Upper lobe of left lung (tissue), 6 donors: ENCODE measurements around the gene EPS15. TPM values are rescaled to one million over a fixed set of nuclear protein-coding genes. Genes with fewer than 3 reads are reported as not detected.

Experiments used
- ATAC-seq, 2 donors: fragments of 200-7000 bp; cut with Tn5 transposase; one replicate each; pipeline ENCODE4 v1.9.1; 2022; ENCODE audit warnings: mild to moderate bottlenecking in 2 of 2, moderate library complexity in 2 of 2; ENCODE audit not compliant: low FRiP score in 2 of 2
- DNase-seq, 2 donors: peaks; one replicate each; pipeline ENCODE4 v3.0.0-alpha.2; 2019 to 2020
- H3K27ac ChIP-seq, 4 donors: fragments of 200-600 bp; sonication (generic); one replicate each; pipeline ENCODE4 v1.5.1; 2016 to 2019
- H3K27me3 ChIP-seq, 4 donors: fragments of 200-600 bp; sonication (generic); one replicate each; pipeline ENCODE4 v1.5.1; 2017 to 2019
- H3K36me3 ChIP-seq, 4 donors: fragments of 200-600 bp; sonication (generic); one replicate each; pipeline ENCODE4 v1.5.1; 2016 to 2019
- H3K4me1 ChIP-seq, 4 donors: fragments of 200-600 bp; sonication (generic); one replicate each; pipeline ENCODE4 v1.5.1; 2018 to 2019
- H3K4me3 ChIP-seq, 4 donors: fragments of 200-600 bp; sonication (generic); one replicate each; pipeline ENCODE4 v1.5.1; 2017 to 2019; ENCODE audit warnings: mild to moderate bottlenecking in 2 of 4, moderate library complexity in 1 of 4
- H3K9me3 ChIP-seq, 4 donors: fragments of 200-600 bp; sonication (generic); one replicate each; pipeline ENCODE4 v1.5.1; 2018 to 2019
- EP300 ChIP-seq, 4 donors: sonication (generic); formaldehyde crosslinking; IDR thresholded peaks; one replicate each; pipeline ENCODE4 v1.5.1; 2017; ENCODE audit warnings: antibody characterized with exemption in 4 of 4, control low read depth in 2 of 4
- POLR2A ChIP-seq, 4 donors: fragments of 450-650 bp; IDR thresholded peaks; one replicate each; pipeline ENCODE4 v1.5.1; 2016 to 2017; ENCODE audit warnings: antibody characterized with exemption in 4 of 4, mild to moderate bottlenecking in 2 of 4
- POLR2AphosphoS5 ChIP-seq, 2 donors: sonication (generic); formaldehyde crosslinking; IDR thresholded peaks; one replicate each; pipeline ENCODE4 v1.5.1; 2017; ENCODE audit warnings: antibody characterized with exemption in 2 of 2
- WGBS, 2 donors: methylation state at CpG; one replicate each; pipeline ENCODE4 v1.1.5; 2017 to 2018; 5-methylcytosine and 5-hydroxymethylcytosine counted together
- total RNA-seq, 6 donors: library from RNA; depleted of rRNA in 4 of 6; stranded (reverse); fragments of >200 nt in 4 of 6; gene quantifications; one replicate each; pipeline versions ENCODE4 v1.1.0 to v1.2.1, GENCODE V29; 2016 to 2021
- TF ChIP-seq, protein P1 (sequence below), 6 experiments: fragments of 450-650 bp in 4 of 6; fragments of 200-600 bp in 2 of 6; sonication (generic) in 2 of 6; IDR thresholded peaks; one replicate each; pipeline ENCODE4 v1.5.1; 2016 to 2019; ENCODE audit warnings: antibody characterized with exemption in 6 of 6
- donor health status: DM: no; HTN: no; CAD: no; lungs with moderate emphysema.
- donor health status: DM: no; HTN: yes; CAD: no; lungs with severe emphysema.

Gene EPS15
- 100 to 1,000 TPM in 1 of 6 donors, 10 to 100 TPM in 5; 50.4 to 181 (median 73.3) TPM for total RNA-seq

DNA sequence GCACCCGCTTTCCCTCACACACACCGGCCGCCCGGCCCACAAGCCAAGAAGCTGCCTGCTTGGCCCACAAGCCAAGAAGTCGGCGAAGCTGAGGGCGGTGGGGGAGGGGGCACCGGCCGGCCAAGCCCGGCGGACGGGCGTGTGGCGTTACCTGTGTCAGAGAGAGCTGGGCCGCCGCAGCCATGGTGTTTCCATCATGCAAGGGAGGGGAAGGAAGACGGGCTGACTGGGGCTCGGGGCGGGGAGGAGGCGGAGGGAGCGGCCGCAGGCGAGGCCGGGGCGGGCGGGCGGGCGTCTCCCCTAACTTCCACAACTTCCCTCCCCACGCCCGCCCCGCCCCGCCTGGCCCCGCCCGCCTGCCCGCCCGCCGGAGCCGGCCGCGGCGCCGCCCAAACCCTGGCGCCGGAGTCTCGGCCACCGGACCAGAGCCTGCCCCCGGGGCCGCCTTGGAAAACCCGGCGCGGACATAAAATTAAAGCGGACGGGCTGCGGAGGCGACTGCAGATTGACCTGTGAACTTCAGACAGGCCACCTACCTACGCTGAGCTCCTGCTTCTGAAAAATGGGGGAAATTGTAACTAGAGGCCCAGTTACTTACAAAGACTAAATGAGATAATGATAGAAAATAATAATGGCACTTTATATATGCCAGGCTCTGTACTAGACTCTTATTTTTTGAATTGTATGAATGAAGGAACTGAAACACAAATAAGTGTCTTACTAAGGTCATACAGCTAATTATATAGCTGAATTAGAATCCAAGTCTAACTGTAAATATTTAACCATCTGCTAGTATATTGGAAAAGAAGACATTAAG is at the start of gene EPS15:
Gene EPS15, minus strand, starts transcription at position 219 of the 817 bp plus-strand sequence. Its CDS starts 35 bp downstream, at position 184.
- Histone ChIP-seq H3K27ac (peak within 1 kb of the TSS; percentile 91 to 98 (median 94)), H3K4me1 (peaks cover 26 to 41% (median 31%) of the 10 kb centered on the region in 4 donors), H3K27me3 (no peaks in the 10 kb centered on the region), H3K9me3 (no peaks in the 10 kb centered on the region), H3K4me3 (peak within 1 kb of the TSS; percentile 87 to 98 (median 88)), H3K36me3 (no peaks in the 10 kb centered on the region)
- DNase-seq (peak; percentile 90 to 97), ATAC-seq (peak; percentile 89 to 91)
- WGBS, 2 donors: 1 to 3% methylated on average over 22 to 54 of the region's 56 CpGs
- TF ChIP-seq POLR2AphosphoS5 (IDR thresholded peaks at IDR 0.05) (peak in 1 of 2 donors; percentile 82), EP300 (IDR thresholded peaks at IDR 0.05) (no peak), POLR2A (IDR thresholded peaks at IDR 0.05) (peak in 1 of 4 donors; percentile 87)
- TF ChIP-seq, protein P1, sequence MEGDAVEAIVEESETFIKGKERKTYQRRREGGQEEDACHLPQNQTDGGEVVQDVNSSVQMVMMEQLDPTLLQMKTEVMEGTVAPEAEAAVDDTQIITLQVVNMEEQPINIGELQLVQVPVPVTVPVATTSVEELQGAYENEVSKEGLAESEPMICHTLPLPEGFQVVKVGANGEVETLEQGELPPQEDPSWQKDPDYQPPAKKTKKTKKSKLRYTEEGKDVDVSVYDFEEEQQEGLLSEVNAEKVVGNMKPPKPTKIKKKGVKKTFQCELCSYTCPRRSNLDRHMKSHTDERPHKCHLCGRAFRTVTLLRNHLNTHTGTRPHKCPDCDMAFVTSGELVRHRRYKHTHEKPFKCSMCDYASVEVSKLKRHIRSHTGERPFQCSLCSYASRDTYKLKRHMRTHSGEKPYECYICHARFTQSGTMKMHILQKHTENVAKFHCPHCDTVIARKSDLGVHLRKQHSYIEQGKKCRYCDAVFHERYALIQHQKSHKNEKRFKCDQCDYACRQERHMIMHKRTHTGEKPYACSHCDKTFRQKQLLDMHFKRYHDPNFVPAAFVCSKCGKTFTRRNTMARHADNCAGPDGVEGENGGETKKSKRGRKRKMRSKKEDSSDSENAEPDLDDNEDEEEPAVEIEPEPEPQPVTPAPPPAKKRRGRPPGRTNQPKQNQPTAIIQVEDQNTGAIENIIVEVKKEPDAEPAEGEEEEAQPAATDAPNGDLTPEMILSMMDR (IDR thresholded peaks at IDR 0.05): peak in 1 of 6 experiments; percentile 17

DNA sequence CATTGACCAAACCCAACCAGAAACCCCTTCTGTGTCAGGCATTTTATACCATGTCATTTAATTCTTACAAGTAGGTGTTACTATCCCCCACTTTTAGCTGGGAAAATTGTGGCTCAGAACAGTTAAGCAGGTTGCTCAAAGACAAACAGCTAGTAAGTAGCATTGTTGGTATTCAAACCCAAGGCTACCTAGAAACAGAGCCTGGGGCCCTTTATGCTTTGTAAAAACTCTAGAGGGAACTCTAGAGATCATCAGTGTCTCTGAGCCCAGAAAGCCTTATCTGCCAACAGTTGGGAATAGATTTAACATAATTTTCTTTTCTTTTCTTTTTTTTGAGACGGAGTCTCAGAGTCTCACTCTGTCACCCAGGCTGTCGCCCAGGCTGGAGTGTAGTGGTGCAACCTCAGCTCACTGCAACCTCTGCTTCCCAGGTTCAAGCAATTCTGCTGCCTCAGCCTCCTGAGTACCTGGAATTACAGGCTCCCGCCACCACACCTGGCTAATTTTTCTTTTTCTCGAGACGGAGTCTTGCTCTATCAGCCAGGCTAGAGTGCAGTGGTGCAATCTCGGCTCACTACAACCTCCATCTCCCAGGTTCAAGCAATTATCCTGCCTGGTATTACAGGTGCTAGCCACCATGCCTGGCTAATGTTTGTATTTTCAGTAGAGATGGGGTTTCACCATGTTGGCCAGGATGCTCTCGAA is 49.3 kb upstream of the EPS15 start:
- ATAC-seq (no peak), DNase-seq (no peak)
- H3K4me3 ChIP-seq: no peak overlapping the region
- H3K9me3 ChIP-seq: no peaks in the 10 kb centered on the region
- 90 to 92% methylated on average over 7 of the region's 7 CpGs for WGBS, 2 donors
- H3K27me3 ChIP-seq: no peaks in the 10 kb centered on the region
- peaks cover 24 to 27% (median 25%) of the 10 kb centered on the region in 4 donors for H3K4me1 ChIP-seq
- TF ChIP-seq, protein P1 (IDR thresholded peaks at IDR 0.05): no peak
- no peak for TF ChIP-seq EP300 (IDR thresholded peaks at IDR 0.05)
- TF ChIP-seq POLR2A (IDR thresholded peaks at IDR 0.05): no peak
- TF ChIP-seq POLR2AphosphoS5 (IDR thresholded peaks at IDR 0.05): no peak
- no peaks in the 10 kb centered on the region for H3K36me3 ChIP-seq
- H3K27ac ChIP-seq: peak overlapping the region in 2 of 4 donors; percentile 44 to 75

DNA sequence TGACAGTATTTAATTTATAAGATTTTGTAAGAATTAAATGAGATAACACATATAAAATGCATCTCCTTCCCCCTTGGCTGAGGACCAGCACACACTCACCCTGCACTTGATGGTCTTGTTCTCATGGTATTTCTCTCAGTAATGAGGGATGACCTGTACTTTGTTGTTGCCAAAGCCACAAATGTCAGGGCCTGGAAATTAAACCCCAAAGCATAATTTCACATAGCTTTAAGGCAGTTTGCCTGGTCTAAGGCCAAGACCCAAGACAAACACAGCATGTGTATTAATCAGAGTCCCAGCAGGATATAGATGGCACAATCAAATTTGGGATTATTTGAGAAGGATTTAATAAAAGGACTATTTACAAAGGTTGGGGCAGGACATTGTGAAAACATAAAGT is 48.6 kb upstream of the EPS15 start:
- Histone ChIP-seq H3K27me3 (no peaks in the 10 kb centered on the region), H3K9me3 (no peaks in the 10 kb centered on the region), H3K4me1 (peaks cover 24 to 27% (median 25%) of the 10 kb centered on the region in 4 donors), H3K27ac (no peak overlapping the region), H3K36me3 (no peaks in the 10 kb centered on the region), H3K4me3 (no peak overlapping the region)
- ATAC-seq (no peak), DNase-seq (no peak)
- no peak for TF ChIP-seq POLR2AphosphoS5 (IDR thresholded peaks at IDR 0.05)
- no peak for TF ChIP-seq POLR2A (IDR thresholded peaks at IDR 0.05)
- TF ChIP-seq, protein P1 (IDR thresholded peaks at IDR 0.05): no peak

DNA sequence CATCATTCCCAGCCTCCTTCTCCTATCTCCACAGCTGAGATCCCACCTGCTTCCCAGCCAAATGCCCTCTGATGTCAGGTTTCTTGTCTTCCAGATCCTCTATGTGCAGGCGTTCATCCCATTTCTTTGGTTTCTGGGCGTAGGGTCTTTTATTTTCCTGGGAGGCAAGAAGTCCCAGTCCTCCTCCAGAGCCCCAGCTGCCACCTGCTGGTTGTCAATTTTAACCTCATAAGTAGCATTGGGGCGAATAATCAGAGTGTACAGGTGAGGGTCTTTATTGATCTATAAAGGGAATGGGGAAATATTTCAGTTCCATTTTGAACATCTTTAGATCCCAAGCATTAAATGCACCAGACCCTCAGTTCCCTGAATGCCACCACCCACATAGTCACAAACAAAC is 47.2 kb upstream of the EPS15 start:
- WGBS, 2 donors: 93 to 96% methylated on average over 3 of the region's 3 CpGs
- no peaks in the 10 kb centered on the region for H3K9me3 ChIP-seq

DNA sequence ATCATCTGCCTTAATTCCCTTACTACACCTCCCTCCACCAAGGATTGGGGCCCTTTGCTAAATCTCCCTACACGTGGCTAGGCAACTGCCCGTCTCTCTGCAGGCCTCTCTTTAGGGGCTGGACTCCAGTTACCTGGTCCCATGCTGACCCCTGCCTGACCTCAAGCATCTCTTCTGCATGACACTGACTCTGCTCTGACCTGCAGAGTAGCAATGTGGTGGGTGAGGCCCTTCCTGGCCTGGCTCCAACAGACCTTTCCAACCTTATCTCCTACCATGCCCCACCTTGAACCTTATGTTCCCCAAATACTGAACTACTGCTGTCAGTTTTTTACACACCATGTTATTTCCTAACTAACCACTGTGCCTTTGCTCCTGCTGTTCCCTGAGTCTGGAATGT is 45.9 kb upstream of the EPS15 start:
- peaks cover 16 to 20% (median 18%) of the 10 kb centered on the region in 4 donors for H3K4me1 ChIP-seq
- H3K27me3 ChIP-seq: no peaks in the 10 kb centered on the region
- H3K9me3 ChIP-seq: no peaks in the 10 kb centered on the region
- no peak overlapping the region for H3K27ac ChIP-seq
- TF ChIP-seq EP300 (IDR thresholded peaks at IDR 0.05): no peak
- TF ChIP-seq POLR2AphosphoS5 (IDR thresholded peaks at IDR 0.05): no peak
- no peak for TF ChIP-seq POLR2A (IDR thresholded peaks at IDR 0.05)
- TF ChIP-seq, protein P1 (IDR thresholded peaks at IDR 0.05): no peak
- WGBS, 2 donors: 86 to 88% methylated on average over 2 of the region's 2 CpGs
- H3K4me3 ChIP-seq: no peak overlapping the region
- DNase-seq (no peak), ATAC-seq (no peak)
- no peaks in the 10 kb centered on the region for H3K36me3 ChIP-seq

More for the DNA sequence above, 47.2 kb upstream of the EPS15 start:
- no peak overlapping the region for H3K27ac ChIP-seq
- H3K27me3 ChIP-seq: no peaks in the 10 kb centered on the region
- ATAC-seq (no peak), DNase-seq (no peak)
- H3K4me1 ChIP-seq: peaks cover 24 to 27% (median 25%) of the 10 kb centered on the region in 4 donors
- no peaks in the 10 kb centered on the region for H3K36me3 ChIP-seq
- no peak overlapping the region for H3K4me3 ChIP-seq
- TF ChIP-seq POLR2AphosphoS5 (IDR thresholded peaks at IDR 0.05) (no peak), POLR2A (IDR thresholded peaks at IDR 0.05) (no peak), EP300 (IDR thresholded peaks at IDR 0.05) (no peak)
